Smooth muscle cell (in vitro differentiated cells): ENCODE measurements around the gene MID1. TPM values are rescaled to one million over a fixed set of nuclear protein-coding genes. Genes with fewer than 3 reads are reported as not detected.

Source experiments
- DNase-seq: peaks from one replicate; lab custom pipeline; 2025; ENCODE audit not compliant: unreplicated experiment; lab: John Stamatoyannopoulos, UW
- H2AFZ ChIP-seq: fragments of 200-600 bp; sonication (generic); 2 replicates; pipeline ENCODE4 v1.6.0; 2016; ENCODE audit warnings: antibody characterized with exemption, low read depth, mild to moderate bottlenecking
- H3F3A ChIP-seq: fragments of 200-600 bp; sonication (generic); 2 replicates; pipeline ENCODE4 v1.6.0; 2017; ENCODE audit warnings: antibody characterized with exemption, low read depth
- H3K27ac ChIP-seq: fragments of 200-600 bp; sonication (generic); 2 replicates; pipeline ENCODE4 v1.5.1; 2016; ENCODE audit warnings: low read depth, mild to moderate bottlenecking
- H3K27me3 ChIP-seq: fragments of 200-600 bp; sonication (generic); 2 replicates; pipeline ENCODE4 v1.6.1; 2016; ENCODE audit warnings: low read depth, mild to moderate bottlenecking
- H3K36me3 ChIP-seq: fragments of 200-600 bp; sonication (generic); 2 replicates; pipeline ENCODE4 v1.5.1; 2016; ENCODE audit warnings: low read depth
- H3K4me1 ChIP-seq: fragments of 200-600 bp; sonication (generic); 2 replicates; pipeline ENCODE4 v1.5.1; 2016; ENCODE audit warnings: low read depth
- H3K4me2 ChIP-seq: fragments of 200-600 bp; sonication (generic); 2 replicates; pipeline ENCODE4 v1.6.0; 2016; ENCODE audit warnings: mild to moderate bottlenecking
- H3K4me3 ChIP-seq: fragments of 200-600 bp; sonication (generic); 2 replicates; pipeline ENCODE4 v1.5.1; 2016; ENCODE audit warnings: mild to moderate bottlenecking
- H3K79me2 ChIP-seq: fragments of 200-600 bp; sonication (generic); 2 replicates; pipeline ENCODE4 v1.6.0; 2016; ENCODE audit warnings: low read depth, mild to moderate bottlenecking
- H3K9ac ChIP-seq: fragments of 200-600 bp; sonication (generic); 2 replicates; pipeline ENCODE4 v1.6.0; 2016; ENCODE audit warnings: low read depth
- H3K9me3 ChIP-seq: fragments of 200-600 bp; sonication (generic); replicated peaks from 2 replicates; pipeline ENCODE4 v1.5.1; 2016; ENCODE audit warnings: low read depth
- H4K20me1 ChIP-seq: fragments of 200-600 bp; sonication (generic); 2 replicates; pipeline ENCODE4 v1.6.0; 2016; ENCODE audit warnings: low read depth
- WGBS: methylation state at CpG from one replicate; pipeline ENCODE4 v1.1.7; 2016; ENCODE audit warnings: low lambda C conversion rate; 5-methylcytosine and 5-hydroxymethylcytosine counted together
- polyA plus RNA-seq: library from polyadenylated mRNA; unstranded; fragments of >200 nt; fragmentation: Nextera tagmentation; extraction: Ambion mirVana; gene quantifications from 2 replicates; pipeline ENCODE4 v1.2.1, GENCODE V29; 2016
- total RNA-seq: library from RNA; depleted of rRNA; stranded (reverse); fragments of >200 nt; gene quantifications from 2 replicates; pipeline ENCODE4 v1.2.3, GENCODE V29; 2014
- TF ChIP-seq, protein P1 (sequence below): fragments of 200-600 bp; sonication (generic); IDR thresholded peaks from 2 replicates; pipeline ENCODE4 v1.5.1; 2017; ENCODE audit warnings: borderline replicate concordance, mild to moderate bottlenecking, antibody characterized with exemption; ENCODE audit not compliant: insufficient read depth, poor library complexity, severe bottlenecking

MID1 gene
- total and polyA plus RNA-seq, 2 experiments from 2014 or later: 22.6 to 45.2 TPM

DNA sequence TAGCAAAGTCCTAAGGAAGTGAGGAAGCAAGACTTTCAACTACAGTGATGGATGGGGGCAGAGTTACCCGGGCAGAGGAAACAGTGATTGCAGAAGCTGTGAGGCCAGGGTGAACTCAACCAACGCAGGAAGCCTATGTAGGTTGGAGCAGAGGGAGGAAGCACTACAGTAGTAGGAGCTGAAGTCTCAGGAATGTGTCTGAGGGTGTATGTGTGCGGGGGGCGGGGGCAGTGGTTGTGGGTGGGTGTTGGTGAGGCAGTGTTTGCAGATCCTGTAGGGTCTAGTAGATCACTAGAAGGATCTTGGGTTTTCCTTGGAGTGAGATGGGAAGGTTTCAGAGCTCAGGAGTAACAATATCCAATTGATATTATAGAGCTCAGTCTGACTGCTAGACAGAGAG, 9.9 kb upstream of the MID1 start:
- H3K27me3 ChIP-seq: no peaks in the 10 kb centered on the region
- no peaks in the 10 kb centered on the region for H4K20me1 ChIP-seq
- H2AFZ ChIP-seq: no peak overlapping the region
- H3K4me1 ChIP-seq: no peaks in the 10 kb centered on the region
- no peaks in the 10 kb centered on the region for H3K36me3 ChIP-seq
- no peak for DNase-seq
- 61% methylated on average over 4 of the region's 4 CpGs for WGBS
- no peak overlapping the region for H3K9ac ChIP-seq
- no peaks in the 10 kb centered on the region for H3K79me2 ChIP-seq
- H3K27ac ChIP-seq: no peak overlapping the region
- H3K4me3 ChIP-seq: no peak overlapping the region
- H3F3A ChIP-seq: no peaks in the 10 kb centered on the region
- no peaks in the 10 kb centered on the region for H3K9me3 ChIP-seq
- TF ChIP-seq, protein P1, sequence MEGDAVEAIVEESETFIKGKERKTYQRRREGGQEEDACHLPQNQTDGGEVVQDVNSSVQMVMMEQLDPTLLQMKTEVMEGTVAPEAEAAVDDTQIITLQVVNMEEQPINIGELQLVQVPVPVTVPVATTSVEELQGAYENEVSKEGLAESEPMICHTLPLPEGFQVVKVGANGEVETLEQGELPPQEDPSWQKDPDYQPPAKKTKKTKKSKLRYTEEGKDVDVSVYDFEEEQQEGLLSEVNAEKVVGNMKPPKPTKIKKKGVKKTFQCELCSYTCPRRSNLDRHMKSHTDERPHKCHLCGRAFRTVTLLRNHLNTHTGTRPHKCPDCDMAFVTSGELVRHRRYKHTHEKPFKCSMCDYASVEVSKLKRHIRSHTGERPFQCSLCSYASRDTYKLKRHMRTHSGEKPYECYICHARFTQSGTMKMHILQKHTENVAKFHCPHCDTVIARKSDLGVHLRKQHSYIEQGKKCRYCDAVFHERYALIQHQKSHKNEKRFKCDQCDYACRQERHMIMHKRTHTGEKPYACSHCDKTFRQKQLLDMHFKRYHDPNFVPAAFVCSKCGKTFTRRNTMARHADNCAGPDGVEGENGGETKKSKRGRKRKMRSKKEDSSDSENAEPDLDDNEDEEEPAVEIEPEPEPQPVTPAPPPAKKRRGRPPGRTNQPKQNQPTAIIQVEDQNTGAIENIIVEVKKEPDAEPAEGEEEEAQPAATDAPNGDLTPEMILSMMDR: no peak
- H3K4me2 ChIP-seq: no peak overlapping the region

DNA sequence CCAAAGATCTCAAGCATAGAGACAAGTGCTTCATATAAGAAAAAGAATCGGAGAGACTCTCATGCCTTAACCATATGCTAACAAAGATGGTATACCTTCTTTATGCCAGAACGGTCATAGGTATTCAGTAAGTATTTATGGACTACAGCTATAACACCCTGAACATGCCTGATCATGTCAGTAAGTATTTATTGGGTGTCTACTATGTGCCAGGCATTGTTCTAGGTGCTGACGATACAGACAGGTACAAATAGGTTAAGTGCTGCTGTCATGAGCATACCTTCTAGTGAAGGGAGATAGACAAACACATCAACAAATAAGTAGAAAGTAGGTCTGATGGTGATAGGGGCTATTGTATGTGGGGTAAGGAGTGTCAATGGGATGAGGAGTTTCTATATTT, 9.5 kb upstream of the MID1 start:
- H3K9me3 ChIP-seq: no peaks in the 10 kb centered on the region
- H3K4me2 ChIP-seq: no peak overlapping the region
- H3K4me3 ChIP-seq: no peak overlapping the region
- no peak for DNase-seq
- no peak overlapping the region for H3K27ac ChIP-seq
- no peak overlapping the region for H2AFZ ChIP-seq
- no peaks in the 10 kb centered on the region for H3K27me3 ChIP-seq
- TF ChIP-seq, protein P1: no peak
- no peaks in the 10 kb centered on the region for H3K36me3 ChIP-seq
- no peaks in the 10 kb centered on the region for H3K79me2 ChIP-seq
- WGBS: 81% methylated on average over 3 of the region's 3 CpGs
- H3K9ac ChIP-seq: no peak overlapping the region
- no peaks in the 10 kb centered on the region for H4K20me1 ChIP-seq
- H3F3A ChIP-seq: no peaks in the 10 kb centered on the region
- no peaks in the 10 kb centered on the region for H3K4me1 ChIP-seq

DNA sequence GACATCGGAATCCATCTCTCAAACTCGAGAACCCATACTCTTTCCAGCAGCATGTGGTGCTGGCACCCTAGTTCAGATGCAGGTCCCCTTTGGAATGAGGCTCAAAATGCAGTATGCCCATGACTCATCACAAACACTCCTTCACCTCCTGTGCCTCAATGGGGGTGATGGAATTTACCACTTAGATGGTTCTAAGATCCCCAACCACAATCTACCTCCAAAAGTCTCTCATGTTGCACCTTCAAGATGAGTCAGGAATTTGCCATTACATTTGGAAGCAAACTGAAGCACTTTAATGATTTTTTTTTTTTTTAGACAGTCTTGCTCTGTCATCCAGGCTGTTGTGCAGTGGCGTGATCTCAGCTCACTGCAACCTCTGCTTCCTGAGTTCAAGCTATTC, 8.5 kb upstream of the MID1 start:
- Histone ChIP-seq H3K27me3 (no peaks in the 10 kb centered on the region), H3K9me3 (no peaks in the 10 kb centered on the region), H2AFZ (no peak overlapping the region), H4K20me1 (no peaks in the 10 kb centered on the region), H3K4me3 (no peak overlapping the region), H3F3A (no peaks in the 10 kb centered on the region), H3K79me2 (no peaks in the 10 kb centered on the region), H3K27ac (peak overlapping the region; percentile 49), H3K9ac (no peak overlapping the region), H3K36me3 (no peaks in the 10 kb centered on the region), H3K4me1 (no peaks in the 10 kb centered on the region), H3K4me2 (no peak overlapping the region)
- no peak for DNase-seq
- WGBS: 55% methylated on average over 3 of the region's 3 CpGs
- TF ChIP-seq, protein P1: no peak

DNA sequence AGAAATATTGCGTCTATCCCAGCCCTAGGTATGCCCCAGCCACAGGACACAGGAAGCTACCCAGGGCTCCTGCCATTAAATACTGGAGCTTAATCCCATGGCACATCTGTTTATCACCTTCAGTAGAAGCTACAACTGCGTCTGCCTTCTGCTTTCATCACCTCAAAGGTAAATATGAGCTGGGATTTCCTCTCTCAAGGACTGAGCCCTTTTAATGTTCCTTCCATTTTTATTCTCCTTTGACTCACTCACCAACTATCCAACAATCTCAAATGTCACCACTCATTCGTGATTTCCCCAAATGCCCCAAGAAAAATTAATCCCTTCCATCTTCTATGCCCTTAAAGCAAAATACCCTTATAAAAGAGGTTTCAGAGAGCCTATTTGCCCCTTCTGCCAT, 1.8 kb upstream of the MID1 start:
- no peaks in the 10 kb centered on the region for H4K20me1 ChIP-seq
- no peak overlapping the region for H3K4me3 ChIP-seq
- no peaks in the 10 kb centered on the region for H3K79me2 ChIP-seq
- H2AFZ ChIP-seq: no peak overlapping the region
- peaks cover 16% of the 10 kb centered on the region for H3K4me1 ChIP-seq
- H3K36me3 ChIP-seq: no peaks in the 10 kb centered on the region
- H3K9ac ChIP-seq: no peak overlapping the region
- H3K27ac ChIP-seq: no peak overlapping the region
- WGBS: 42% methylated on average over 3 of the region's 3 CpGs
- DNase-seq: no peak
- H3K9me3 ChIP-seq: no peaks in the 10 kb centered on the region
- H3F3A ChIP-seq: no peaks in the 10 kb centered on the region
- H3K27me3 ChIP-seq: no peaks in the 10 kb centered on the region
- no peak overlapping the region for H3K4me2 ChIP-seq
- TF ChIP-seq, protein P1: no peak
